LHCN-M2 (cell line): Measurements from ENCODE around the gene FYCO1. TPM values are rescaled to one million over a fixed set of nuclear protein-coding genes. Genes with fewer than 3 reads are reported as not detected.

Source experiments
- DNase-seq: peaks from one replicate; pipeline ENCODE4 v3.0.0-alpha.2; 2012; ENCODE audit warnings: low read depth
- total RNA-seq: library from RNA; depleted of rRNA; stranded (reverse); fragments of >200 nt; gene quantifications from 2 replicates; pipeline ENCODE4 v1.2.3, GENCODE V29; 2014

Gene FYCO1
- total RNA-seq, 1 experiment from 2014 or later: 10.8 TPM

DNA sequence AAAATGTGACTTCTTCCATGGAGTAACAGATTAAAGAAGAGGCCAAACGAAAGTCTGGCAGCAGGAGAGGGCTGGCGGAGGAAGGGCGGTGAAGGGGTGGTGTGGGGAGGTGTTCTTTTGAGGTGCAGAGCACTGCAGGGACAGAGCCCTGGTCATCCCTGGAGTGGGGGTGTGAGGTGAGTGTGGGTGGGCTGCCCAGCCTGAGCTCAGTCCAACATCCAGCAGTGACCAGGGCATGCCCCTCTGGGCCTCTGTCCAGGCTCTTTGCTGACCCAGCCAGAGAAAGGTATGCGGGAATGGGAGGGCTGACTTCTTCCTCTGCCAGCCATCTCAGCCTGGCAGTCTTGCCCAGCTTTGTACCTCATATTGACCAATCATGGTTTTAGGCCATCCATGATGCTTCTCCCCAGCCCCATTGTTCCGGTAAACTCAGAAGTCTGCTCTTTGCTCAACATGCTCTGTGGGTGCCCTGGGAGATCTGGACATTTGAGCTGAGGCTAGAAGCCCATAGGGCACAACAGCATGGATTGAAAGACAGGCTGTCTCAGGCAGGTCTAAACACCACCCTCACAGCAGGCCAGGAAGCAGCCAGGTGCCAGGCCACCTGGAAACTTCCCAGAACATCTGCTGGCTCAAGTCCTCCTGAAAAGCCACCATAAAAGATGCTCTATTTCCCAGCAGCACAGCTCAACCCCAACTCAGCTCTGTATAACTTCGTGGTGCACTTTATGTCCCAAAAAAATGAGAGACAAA, 78.3 kb downstream of the FYCO1 start:
- no peak for DNase-seq

DNA sequence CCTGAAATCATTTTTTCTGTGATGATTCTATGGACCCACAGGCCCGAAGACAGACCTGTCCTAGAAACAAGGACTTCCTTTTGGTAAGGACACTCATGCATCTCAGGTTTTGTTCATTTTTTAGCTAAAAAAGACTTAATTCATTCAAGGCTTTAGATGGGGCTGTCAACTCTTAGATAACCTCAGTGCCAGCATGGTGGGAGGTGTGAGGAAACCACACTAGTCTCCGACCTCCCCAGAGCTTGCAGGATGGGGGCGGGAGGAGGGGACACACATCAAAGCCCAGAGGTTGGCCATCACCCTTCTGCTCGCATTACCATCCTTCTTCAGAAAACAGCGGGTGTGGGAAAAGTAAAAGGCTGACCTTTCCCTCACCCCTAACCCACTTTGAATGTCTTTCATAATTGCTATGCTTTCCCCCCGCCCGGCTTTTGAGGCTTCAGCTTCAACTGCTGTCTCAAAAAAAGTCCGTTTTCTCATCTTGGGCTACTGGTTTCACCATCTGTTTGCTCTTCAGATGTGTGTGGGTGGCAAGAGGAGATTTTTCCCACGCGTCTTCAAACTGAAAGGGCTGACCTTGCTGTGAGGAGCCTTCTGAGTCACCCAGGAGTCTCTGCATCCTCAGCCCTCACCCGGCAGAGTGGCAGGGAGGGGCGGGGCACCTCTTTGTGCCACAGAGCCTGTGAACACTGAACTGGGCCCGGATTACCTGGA, 79.9 kb downstream of the FYCO1 start:
- peak; percentile 92 for DNase-seq

DNA sequence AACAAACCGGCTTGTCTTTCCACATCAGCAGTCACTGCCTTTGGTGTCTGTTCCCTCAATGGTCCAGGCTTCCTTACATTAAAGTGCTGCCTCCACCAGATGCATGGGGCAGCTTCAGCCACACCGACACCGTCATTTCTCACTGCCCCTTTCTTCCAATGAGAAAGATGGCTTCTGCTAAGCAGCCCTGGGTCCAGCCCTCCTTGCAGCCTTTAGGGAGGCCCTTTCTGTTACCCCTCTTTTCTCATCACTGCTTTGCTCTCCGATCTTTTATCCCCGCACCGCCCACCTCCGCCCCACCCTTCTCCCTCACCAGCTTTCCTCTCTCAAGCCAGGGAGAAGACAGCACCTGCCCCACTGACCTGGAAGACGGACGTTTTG, 80.6 kb downstream of the FYCO1 start:
- no peak for DNase-seq

DNA sequence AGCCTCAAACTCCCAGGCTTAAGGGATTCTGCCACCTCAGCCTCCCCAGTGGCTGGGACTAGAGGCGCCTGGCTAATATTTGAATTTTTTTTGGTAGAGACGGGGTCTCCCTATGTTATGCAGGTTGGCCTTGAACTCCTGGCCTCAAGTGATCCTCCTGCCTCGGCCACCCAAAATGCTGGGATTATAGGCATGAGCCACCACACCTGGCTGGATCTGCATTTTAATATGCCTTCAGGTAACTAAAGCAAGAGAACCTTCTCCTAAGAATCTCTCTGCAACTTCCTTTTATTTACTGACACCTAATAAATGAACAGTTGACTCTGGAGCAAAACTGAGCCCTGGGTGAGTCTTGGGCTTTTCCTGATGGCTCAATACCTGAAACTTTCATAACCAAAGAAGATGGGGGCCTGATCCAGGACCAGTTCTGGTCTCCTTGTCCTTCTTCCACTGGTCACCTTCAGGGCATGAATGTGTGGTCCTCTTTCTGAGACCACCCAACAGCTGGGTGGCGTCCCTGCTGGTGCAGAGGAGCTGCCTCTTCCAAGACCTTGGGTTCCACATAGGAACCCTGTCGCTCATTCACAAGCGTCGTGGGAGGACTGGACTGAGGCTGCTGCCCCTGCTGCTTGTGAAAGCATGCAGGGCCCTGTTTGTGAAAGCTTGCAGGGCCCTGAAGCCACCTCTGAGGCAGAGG, 81.1 kb downstream of the FYCO1 start:
- DNase-seq: no peak

DNA sequence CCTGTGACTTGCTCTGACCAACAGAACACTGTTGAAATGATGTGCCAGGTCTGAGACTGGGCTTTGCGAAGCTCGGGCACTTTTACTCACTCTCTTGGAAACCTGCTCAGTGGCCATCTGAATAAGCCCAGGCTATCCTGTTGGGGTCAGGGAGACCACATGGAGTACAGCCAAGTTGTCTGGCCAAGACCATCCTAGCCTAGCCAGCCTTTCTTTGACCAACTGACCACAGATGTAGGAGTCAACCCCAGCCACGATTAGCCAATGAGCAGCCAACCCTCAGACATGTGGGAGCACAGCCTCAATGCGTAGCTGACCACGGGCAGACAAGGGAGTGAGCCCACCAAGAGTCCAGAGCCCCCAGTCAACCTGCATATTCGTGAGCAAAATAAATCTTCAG, 83.2 kb downstream of the FYCO1 start:
- peak; percentile 23 for DNase-seq

DNA sequence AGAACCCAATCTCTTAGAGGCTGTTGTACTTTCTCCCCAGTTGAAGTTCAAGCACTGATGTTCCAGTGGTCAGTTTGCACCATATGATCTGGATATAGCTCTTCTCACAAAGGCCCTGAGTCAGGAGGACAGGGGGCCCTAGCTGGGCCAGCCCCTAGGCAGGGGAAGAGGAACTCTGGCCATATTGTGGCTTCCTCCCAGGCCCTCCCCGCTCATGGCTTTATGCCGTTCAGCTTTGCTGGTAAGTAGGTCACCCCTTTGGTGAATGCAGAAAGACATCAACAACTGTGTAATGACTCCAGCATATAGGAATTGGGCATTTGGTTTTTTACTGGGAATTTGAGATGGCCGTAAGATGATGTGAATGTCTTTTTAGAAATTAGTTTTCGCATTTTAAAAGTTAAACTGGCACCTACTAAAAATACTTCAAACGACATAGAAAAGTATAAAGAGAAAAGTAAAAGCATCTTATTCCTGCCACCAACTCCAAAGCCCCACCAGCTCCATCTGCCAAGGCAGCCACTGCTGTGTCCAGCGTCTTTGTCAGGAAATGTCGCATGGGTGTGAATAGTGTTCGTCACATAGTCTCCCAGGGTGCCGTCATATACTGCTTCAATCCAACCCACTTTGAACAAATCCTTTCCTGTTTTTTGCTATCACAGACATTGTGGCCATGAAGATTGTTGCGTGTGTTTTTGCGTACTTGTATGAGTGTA, 84.0 kb downstream of the FYCO1 start:
- DNase-seq: no peak

DNA sequence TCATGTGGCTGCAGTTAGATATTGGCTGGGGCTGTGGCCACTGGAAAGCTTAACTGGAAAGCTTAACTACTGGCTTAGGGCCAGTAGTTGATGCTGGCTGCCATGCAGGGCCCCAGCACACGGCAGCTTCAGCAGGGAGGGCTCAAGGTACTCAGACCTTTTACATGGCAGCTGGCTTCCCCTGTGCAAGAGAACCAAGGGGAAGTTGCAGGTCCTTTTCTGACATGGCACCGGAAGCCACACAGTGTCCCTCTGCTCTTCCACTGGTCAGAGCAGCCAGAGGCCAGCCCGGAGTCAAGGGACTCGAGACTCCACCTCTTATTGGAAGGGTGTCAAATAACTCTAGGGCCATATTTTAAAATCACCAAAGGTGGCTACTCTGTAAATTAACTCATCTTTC, 84.7 kb downstream of the FYCO1 start:
- DNase-seq: no peak

DNA sequence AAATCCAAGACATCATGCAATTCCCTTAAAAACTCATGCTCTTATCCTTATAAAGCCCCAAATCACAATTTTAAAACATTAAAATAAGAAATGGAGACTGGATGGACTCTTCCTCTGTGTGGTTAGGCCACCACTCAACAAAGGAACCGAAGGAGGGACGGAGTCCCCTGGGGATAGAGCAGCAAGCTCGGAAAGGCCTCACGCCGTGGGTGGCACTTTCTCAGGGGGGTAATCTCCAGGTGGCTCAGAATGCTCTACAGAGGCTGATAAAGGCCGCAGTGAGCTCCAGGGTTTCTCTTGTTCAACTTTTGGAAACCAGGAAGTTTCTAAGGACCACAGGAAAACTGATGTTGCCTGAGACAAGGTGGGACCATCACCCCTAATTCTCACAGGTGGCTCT, 86.1 kb downstream of the FYCO1 start:
- DNase-seq: no peak

DNA sequence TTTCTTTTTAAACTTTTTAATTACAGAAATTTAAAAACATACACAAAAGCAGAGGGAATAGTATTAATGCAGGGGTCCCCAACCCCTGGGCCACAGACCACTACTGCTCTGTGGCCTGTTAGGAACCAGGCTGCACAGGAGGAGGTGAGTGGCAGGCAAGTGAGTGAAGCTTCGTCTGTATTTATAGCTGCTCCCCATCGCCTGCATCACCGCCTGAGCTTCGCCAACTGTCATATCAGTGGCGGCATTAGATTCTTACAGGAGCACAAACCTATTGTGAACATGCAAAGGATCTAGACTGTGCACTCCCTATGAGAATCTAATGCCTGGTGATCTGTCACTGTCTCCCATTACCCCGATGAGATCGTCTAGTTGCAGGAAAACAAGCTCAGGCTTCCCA, 86.9 kb downstream of the FYCO1 start:
- no peak for DNase-seq

DNA sequence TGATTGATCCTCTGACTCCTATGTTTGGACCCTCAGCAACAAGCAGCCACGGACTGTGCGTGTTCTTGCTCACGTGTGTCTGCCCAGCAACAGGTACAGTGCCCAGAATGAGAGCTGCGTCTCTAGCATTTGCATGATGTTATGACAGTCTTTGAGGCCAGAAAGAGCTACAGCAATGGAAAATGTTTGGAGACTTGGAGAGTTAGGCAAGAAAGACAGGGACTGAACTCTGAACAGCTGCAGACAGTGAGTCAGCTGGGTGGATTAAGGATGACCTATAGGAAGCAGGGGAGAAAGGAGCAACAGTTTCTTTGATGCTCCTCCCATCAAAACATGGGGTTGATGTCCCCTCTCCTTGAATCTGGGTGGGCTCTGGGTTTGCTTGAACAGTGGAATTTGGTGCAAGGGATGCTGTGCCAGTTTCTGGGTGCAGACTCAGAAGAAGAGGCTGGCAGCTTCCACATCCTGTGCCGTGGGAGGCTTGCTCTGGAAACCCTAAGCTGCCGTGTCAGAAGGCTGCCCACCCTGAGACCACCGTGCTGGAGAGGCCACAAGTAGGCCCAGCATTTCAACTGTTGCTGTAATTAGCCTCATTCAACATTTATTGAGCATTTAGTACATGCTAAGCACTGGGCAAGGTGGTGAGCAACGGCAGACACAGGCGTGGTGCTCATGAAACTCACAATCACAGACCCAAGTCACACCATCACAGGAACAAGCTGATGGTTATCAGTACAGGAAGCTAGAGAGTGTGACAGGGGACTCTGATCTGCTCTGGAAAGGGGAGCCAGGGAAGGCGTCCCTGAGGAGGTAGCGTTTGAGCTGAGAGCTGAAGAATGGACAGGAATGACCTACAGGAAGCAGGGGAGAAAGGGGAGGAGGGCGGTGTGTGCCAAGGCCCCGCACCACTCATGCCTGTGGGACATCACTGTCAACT, 87.6 kb downstream of the FYCO1 start:
- DNase-seq: peak; percentile 94

DNA sequence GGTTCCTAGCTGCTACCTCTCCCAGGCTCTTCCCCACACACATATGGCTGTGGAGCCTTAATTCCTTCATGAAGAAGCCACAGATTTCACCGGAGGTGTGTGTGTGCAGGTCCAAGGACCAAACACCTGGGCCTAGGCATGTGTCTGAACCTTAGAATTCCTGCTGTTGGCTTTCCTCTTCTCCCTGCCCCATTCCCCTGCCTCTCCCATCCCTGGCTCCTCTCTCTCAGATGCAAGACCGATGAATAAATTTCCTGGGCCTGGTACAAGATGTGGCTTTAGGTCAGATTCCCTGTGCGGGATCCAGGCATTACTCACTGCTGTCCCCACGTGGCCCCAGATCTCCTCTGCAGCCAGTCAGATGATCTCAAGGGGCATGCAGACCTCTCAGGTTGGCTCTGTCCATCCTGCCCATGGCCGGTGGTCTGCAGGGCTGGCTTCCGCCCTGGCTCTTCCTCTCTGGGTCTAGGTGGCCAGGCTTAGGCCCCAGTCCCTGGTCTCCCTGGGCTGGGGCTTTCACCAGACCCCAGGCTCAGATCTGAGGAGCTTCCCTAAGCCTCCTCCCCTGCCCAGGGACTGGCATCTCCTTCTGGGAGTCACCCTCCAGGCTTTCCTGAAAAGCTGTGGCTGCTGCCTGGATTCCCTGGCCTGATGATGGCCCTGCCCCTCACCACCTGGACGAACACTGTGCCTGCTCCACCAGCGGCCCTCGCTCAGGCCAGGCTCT, 88.8 kb downstream of the FYCO1 start:
- peak; percentile 77 for DNase-seq

DNA sequence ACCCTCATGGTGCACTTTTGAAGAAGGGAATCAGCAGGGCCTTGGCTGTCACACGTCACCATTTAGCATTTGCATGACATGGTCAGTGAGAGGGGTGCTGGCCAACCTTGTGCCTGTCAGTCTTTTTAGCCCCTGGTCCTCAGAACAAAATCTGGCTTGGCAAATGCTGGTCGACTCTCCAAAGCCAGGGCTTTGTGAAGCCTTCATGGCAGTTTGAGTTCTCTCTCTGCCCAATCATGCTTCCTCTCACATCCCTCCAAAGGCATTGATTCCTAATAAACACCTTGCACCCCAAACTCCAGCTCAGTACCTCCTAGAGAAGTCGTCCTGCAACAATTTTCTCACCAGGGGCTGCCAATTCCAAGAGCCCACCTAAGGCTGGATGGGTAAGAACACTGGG, 89.9 kb downstream of the FYCO1 start:
- no peak for DNase-seq

DNA sequence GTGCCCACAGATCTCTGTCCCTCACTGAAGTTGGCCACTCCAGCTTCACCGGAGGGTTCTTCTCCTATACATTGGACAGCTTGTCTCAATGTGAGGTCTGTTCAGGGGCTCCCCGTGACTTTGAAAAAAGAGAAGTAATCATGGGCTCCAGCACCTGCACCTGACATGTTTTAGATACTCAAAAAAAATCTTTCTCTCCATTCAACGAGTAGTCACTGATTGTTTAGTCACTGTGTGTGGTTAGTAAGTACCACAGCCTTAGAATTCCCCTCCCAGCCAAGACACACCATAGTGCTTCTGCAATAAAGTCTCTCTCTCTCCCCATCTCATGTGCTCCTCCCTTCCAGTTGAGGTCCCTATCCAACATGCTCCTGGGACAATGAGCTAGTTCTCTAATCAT, 90.7 kb downstream of the FYCO1 start:
- no peak for DNase-seq

DNA sequence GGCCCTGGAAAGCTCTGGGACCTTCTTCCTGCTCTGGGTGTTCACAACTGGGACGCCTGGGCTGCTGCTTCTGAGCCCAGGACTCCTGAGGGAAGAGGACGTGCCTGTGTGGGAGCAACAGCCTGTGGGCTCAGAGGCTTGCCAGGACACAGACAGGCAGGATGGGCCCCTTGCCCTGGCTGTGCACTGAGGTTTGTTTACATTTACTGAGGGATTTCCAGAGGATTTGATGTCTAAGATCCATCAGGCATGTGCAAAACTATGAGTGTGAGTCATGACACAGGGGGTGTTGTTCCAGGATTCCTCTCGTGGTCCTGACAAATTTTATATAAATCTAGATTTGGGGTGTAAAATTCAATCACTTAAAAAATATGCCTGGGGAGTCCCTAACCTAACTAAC, 98.7 kb downstream of the FYCO1 start:
- peak; percentile 32 for DNase-seq

DNA sequence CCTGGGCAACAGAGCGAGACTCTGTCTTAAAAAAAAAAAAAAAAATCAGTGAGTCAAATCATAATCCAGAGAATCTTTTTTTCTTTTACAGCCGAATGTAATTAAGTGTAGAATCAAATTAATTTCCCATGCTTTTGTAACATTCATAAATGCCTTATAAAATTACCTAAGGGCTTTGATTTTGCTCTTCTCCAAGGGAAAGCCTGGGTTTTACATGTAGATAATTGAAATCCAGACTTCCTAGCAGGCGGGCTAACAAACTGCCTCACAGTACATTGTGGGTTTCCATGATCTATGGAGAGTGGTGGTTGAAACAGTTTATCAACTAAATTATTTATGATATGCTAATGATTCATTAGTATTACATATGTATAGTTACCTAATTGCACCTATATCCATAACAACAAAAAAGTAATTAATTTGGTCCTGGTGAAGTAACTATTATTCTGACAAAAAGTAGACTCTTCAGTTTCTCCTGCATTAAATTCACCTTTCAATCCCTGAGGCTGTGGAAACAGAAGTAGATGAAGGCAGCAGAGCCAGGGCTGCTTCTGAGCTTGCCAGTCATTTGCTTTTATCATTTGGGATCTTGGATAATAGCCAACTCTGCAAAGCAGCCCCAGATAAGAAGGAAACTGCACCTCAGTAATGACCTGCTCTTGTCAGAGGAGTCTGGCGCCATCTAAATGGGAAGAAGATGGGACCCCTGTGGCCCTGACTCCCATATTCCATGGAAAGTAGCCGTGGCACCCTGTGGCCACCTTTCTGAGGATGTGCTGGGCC, 99.7 kb downstream of the FYCO1 start:
- no peak for DNase-seq

DNA sequence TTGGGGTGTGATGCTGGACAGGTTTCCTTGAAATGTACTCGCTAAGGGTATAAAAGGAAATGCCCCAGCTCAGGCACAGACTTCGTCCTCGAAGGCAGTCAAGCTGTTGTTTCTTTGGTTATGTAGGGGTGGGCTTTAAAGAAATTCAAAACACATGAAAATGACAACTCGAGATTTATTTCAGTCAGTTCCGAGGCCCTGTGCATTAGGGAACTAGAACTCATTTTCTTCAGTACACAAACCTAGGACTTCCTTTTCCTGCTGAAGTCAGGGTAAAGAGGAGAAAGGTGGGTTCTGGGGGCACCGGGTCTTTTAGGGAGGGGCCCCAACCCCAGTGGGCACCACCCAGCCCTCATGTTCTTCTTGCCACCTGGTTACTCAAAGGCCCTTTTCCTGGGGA, 101.6 kb downstream of the FYCO1 start:
- no peak for DNase-seq

DNA sequence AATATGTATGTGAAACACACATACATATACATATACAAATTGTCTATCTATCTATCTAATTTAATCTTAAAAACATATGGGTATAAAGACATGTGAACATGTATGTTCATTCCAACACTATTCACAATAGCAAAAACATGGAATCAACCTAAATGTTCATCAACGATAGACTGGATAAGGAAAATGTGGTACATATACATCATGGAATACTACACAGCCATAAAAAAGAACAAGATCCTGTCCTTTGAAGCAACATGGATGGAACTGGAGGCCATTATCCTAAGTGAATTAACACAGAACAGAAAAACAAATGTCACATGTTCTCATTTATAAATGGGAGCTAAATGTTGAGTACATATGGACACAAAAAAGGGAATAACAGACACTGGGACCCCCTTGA, 103.5 kb downstream of the FYCO1 start:
- no peak for DNase-seq

DNA sequence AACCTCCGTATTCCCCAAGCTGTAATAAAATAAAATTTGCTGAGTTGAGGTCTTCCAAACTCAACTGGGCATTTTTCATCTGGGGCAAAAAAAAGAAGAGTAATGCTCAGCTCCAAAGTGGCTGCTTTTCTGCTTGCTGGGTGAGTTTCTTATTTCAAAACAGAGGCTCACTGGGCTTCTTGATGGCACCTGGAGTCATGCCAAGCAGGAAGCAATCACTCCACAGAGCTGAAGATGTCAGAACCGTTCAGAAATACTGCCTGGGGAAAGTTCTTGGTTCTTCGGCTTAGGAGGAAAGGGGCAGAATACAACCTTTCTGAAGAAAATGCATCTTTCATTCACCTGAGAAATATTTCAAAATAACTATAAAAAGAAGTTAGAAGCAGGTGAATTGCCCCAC, 105.2 kb downstream of the FYCO1 start:
- no peak for DNase-seq

DNA sequence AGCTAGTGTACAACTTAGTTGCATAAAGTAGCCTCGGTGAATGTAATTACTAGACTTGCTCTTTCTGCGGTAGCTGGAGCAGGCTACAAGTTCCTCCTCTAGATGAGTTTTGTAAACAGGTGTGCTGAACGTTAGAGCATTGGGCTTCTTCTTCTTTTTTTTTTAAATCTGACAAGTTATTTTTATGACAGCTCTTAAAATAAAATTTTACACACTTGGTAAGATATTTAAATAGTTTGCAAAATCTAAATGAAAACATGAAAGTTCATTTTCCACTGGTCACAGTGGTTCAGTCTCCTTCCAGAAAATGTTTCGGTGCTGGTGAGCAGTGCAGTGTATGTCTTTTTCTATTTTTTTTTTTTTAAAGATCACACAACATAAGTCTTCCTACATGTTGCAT, 106.3 kb downstream of the FYCO1 start:
- DNase-seq: no peak
